T-helper 2 cell treated with Interferon-gamma antibody and Interleukin-4, amounts not matched to agents 5 μg/mL and 100 μg/mL, for 36 hours (primary cell): ENCODE measurements around the gene SLCO6A1.

Experiments
- DNase-seq: peaks from one replicate; pipeline ENCODE4 v3.0.0; 2021; ENCODE audit warnings: low spot score
- H3K27ac Mint-ChIP-seq: one replicate; pipeline ENCODE4 v1.8.0; 2021; ENCODE audit warnings: mild to moderate bottlenecking, mixed read lengths
- H3K27me3 Mint-ChIP-seq: one replicate; pipeline ENCODE4 v1.8.0; 2021; ENCODE audit warnings: low read depth, mixed read lengths
- H3K36me3 Mint-ChIP-seq: one replicate; pipeline ENCODE4 v1.8.0; 2021; ENCODE audit warnings: low read depth, mixed read lengths
- H3K4me1 Mint-ChIP-seq: one replicate; pipeline ENCODE4 v1.8.0; 2021; ENCODE audit warnings: low read depth, mixed read lengths
- H3K4me3 Mint-ChIP-seq: one replicate; pipeline ENCODE4 v1.8.0; 2022; ENCODE audit warnings: mild to moderate bottlenecking, moderate library complexity, mixed read lengths
- H3K9me3 Mint-ChIP-seq: one replicate; pipeline ENCODE4 v1.8.0; 2021; ENCODE audit warnings: mixed read lengths

SLCO6A1 gene

DNA sequence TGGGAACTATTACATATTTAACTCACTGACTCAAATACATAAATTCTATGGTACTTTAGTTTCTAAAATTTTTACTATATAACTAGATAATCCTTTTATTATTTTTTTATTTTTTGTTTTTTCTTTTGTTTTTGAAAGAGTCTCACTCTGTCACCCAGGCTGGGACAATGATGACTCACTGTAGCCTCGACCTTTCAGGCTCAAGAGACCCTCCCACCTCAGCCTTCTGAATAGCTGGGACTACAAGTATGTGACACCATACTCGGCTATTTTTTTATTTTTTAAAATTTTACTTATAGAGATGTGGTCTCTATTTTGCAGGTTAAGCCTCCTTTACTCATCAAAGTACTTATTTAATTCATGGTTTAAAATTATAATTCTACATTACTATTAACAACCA lies 110.6 kb downstream of the SLCO6A1 start:
- Mint-ChIP-seq H3K27me3 (no peaks in the 10 kb centered on the region), H3K27ac (no peak overlapping the region), H3K4me1 (no peaks in the 10 kb centered on the region), H3K9me3 (no peaks in the 10 kb centered on the region), H3K36me3 (no peaks in the 10 kb centered on the region), H3K4me3 (no peak overlapping the region)
- DNase-seq = no peak

DNA sequence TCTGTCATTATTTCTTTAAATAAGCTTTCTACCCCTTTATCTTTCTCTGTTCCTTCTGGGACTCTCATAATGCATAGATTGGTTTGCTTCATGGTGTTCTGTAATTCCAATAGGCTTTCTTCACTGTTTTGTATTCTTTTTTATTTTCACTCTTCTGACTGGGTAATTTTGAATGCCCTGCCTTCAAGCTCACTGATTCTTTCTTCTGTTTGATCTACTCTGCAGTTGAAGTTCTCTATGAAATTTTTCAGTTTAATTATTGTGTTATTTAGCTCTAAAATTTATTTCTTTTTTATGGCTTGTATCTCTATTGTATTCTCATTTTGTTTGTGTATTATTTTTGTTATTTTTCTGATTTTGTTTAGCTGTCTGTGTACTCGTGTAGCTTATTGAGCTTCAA lies 113.4 kb downstream of the SLCO6A1 start:
- H3K27me3 Mint-ChIP-seq = no peaks in the 10 kb centered on the region
- no peak overlapping the region for H3K27ac Mint-ChIP-seq
- H3K36me3 Mint-ChIP-seq = no peaks in the 10 kb centered on the region
- no peak overlapping the region for H3K4me3 Mint-ChIP-seq
- DNase-seq = no peak
- H3K9me3 Mint-ChIP-seq = no peaks in the 10 kb centered on the region
- H3K4me1 Mint-ChIP-seq = no peaks in the 10 kb centered on the region

GRCh38 chr5:102380174-102380573 lies 118.6 kb downstream of the SLCO6A1 start:
- no peaks in the 10 kb centered on the region for H3K9me3 Mint-ChIP-seq
- no peaks in the 10 kb centered on the region for H3K27me3 Mint-ChIP-seq
- no peak overlapping the region for H3K27ac Mint-ChIP-seq
- no peaks in the 10 kb centered on the region for H3K36me3 Mint-ChIP-seq
- H3K4me1 Mint-ChIP-seq = no peaks in the 10 kb centered on the region
- no peak overlapping the region for H3K4me3 Mint-ChIP-seq
- no peak for DNase-seq

GRCh38 chr5:102375876-102376275 lies 122.9 kb downstream of the SLCO6A1 start:
- Mint-ChIP-seq H3K27me3 (no peaks in the 10 kb centered on the region), H3K4me1 (no peaks in the 10 kb centered on the region), H3K9me3 (no peaks in the 10 kb centered on the region), H3K36me3 (no peaks in the 10 kb centered on the region), H3K27ac (no peak overlapping the region), H3K4me3 (no peak overlapping the region)
- no peak for DNase-seq

DNA sequence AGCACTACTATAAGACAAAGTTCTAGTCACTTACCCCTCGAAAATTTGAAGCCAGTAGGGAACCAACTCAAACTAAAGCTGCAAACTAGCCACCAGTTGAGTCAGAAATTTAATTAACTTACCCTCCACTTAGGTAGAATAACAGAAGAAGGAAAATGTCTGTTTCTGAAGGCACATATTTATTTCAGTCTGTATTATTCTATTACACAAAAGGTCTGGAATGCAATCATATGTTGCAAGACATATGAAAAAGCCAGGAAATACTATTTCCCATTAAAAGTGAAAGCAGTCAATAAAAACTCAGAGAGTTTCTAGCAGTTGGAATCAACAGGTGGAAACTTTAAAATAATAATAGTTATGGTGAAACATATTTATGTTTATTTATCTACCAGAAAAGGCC lies 123.5 kb downstream of the SLCO6A1 start:
- Mint-ChIP-seq H3K36me3 (no peaks in the 10 kb centered on the region), H3K27ac (no peak overlapping the region), H3K4me3 (no peak overlapping the region), H3K27me3 (no peaks in the 10 kb centered on the region), H3K4me1 (no peaks in the 10 kb centered on the region), H3K9me3 (no peaks in the 10 kb centered on the region)
- no peak for DNase-seq

DNA sequence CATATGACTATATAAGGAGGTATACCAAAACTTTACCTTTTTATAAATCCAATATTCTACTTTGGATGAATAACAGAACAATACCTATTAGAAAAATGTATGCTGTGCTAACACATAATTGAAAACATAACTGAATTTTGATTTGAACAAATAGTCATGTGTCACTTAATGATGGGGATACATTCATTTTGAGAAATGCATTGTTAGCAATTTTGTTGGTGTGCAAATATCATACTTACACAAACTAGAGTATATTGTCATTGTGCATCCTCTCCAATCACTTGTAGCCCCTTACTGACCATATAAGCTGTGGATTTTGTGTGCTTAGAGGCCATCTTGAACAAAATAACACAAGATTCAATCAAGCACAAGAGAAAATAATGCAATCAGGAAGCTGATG lies 130.4 kb downstream of the SLCO6A1 start:
- Mint-ChIP-seq H3K27ac (no peak overlapping the region), H3K9me3 (no peaks in the 10 kb centered on the region), H3K4me3 (no peak overlapping the region), H3K36me3 (no peaks in the 10 kb centered on the region), H3K27me3 (no peaks in the 10 kb centered on the region), H3K4me1 (no peaks in the 10 kb centered on the region)
- DNase-seq = no peak

GRCh38 chr5:102341681-102342288 lies 157.0 kb downstream of the SLCO6A1 start:
- Mint-ChIP-seq H3K27me3 (no peaks in the 10 kb centered on the region), H3K36me3 (no peaks in the 10 kb centered on the region), H3K9me3 (no peaks in the 10 kb centered on the region), H3K27ac (no peak overlapping the region), H3K4me3 (no peak overlapping the region), H3K4me1 (no peaks in the 10 kb centered on the region)
- DNase-seq = no peak

DNA sequence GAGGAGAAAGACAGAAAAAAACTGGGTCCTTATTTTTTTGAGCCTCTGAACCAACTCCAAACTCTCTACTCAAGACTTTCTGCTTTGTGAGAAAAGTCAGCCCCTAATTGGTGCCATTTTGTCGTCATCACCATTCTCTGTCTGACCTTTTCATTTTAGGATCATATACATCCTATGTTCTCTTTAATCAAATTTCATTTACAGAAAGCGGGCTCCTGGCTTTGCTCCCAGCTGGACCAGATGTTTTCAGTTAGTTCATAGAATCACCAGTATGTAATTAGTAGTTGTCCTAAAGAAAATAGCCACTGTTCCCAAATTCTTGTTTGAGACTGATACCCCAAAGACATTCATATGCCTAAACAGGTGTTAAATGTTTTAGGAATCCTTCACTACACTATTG lies 174.1 kb downstream of the SLCO6A1 start:
- no peaks in the 10 kb centered on the region for H3K27me3 Mint-ChIP-seq
- no peak for DNase-seq
- no peak overlapping the region for H3K27ac Mint-ChIP-seq
- no peak overlapping the region for H3K4me3 Mint-ChIP-seq
- H3K36me3 Mint-ChIP-seq = no peaks in the 10 kb centered on the region
- H3K4me1 Mint-ChIP-seq = no peaks in the 10 kb centered on the region
- no peaks in the 10 kb centered on the region for H3K9me3 Mint-ChIP-seq
